GM21723 (cell line): ENCODE measurements around the gene ATP6AP1.

ENCODE experiments used
- ATAC-seq: cut with Tn5 transposase; IDR thresholded peaks from one replicate; pipeline ENCODE4 v1.9.1; 2021; ENCODE audit warnings: mild to moderate bottlenecking, moderate library complexity; ENCODE audit not compliant: unreplicated experiment

ATP6AP1 gene

DNA sequence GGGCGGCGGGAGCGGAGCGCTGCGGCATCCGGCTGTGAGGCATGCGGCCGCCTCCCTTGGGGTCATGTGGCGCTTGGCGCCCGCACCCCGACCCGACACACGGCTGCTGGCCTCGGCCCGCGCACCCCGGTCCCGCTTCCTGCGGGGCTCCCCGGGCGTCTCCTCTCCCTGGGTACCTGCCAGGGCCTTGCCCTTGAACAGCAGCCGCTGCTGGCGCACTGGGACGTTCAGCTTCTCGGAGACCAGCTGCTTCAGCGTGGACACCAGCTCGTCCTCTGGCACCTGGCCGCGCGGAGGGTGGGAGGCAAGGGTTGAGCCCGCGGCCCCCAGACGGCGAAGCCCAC is 57.5 kb downstream of the ATP6AP1 start:
- ATAC-seq, result no peak
